BJ (cell line): ENCODE results near the gene SUPT3H. TPM values are rescaled to one million over a fixed set of nuclear protein-coding genes. Genes with fewer than 3 reads are reported as not detected.
"Not testable (repeated sequence)": the region's sequence is repeated elsewhere in the genome, so short reads cannot be mapped to it uniquely, and the experiment has no call there.

ENCODE experiments used
- CTCF ChIA-PET: fragments of 350-600 bp; formaldehyde crosslinking; extraction: SDS; loops from one replicate; lab custom pipeline; 2021; ENCODE audit warnings: antibody characterized with exemption, inconsistent platforms; lab: Yijun Ruan, JAX
- POLR2A ChIA-PET: fragments of 300-600 bp; sonication (Branson Sonifier 250); formaldehyde crosslinking; extraction: SDS; loops from one replicate; lab custom pipeline; 2021; ENCODE audit warnings: antibody characterized with exemption; lab: Charles Lee
- DNase-seq: peaks from one replicate; pipeline ENCODE4 v3.0.0-alpha.2; 2011; ENCODE audit warnings: low read depth
- H3K27me3 ChIP-seq: 2 replicates; pipeline ENCODE4 v1.6.0; 2011; ENCODE audit warnings: low read length; ENCODE audit not compliant: control insufficient read depth, insufficient read depth
- H3K36me3 ChIP-seq: 2 replicates; pipeline ENCODE4 v1.5.1; 2011; ENCODE audit warnings: low read length; ENCODE audit not compliant: control insufficient read depth, insufficient read depth
- H3K4me3 ChIP-seq: 2 replicates; pipeline ENCODE4 v1.5.1; 2011; ENCODE audit warnings: low read depth, mild to moderate bottlenecking, control low read depth, low read length
- CTCF ChIP-seq: IDR thresholded peaks from 2 replicates; pipeline ENCODE4 v1.5.1; 2011; ENCODE audit warnings: low read depth, mild to moderate bottlenecking, control low read depth, inconsistent platforms, low read length, moderate library complexity; ENCODE audit not compliant: insufficient read depth
- polyA plus RNA-seq: library from polyadenylated mRNA; depleted of rRNA; stranded (reverse); fragments of >200 nt; gene quantifications from 2 replicates; pipeline ENCODE4 v1.2.3, GENCODE V29; 2011

SUPT3H gene
- polyA plus RNA-seq, 1 experiment: 7.8 TPM

- no peak for TF ChIP-seq CTCF
- H3K27me3 ChIP-seq: no peaks in the 10 kb centered on the region
- ChIA-PET POLR2A (no interaction called here), CTCF (no interaction called here)
- no peak for DNase-seq
- H3K36me3 ChIP-seq: no peaks in the 10 kb centered on the region
- no peak overlapping the region for H3K4me3 ChIP-seq
Measured at GRCh38 chr6:45293306-45293705, 84.4 kb downstream of the SUPT3H start.

- H3K36me3 ChIP-seq: no peaks in the 10 kb centered on the region
- ChIA-PET POLR2A (no interaction called here), CTCF (no interaction called here)
- no peaks in the 10 kb centered on the region for H3K27me3 ChIP-seq
- DNase-seq: no peak
- no peak overlapping the region for H3K4me3 ChIP-seq
- TF ChIP-seq CTCF: no peak
Measured at GRCh38 chr6:45289751-45290514, 87.8 kb downstream of the SUPT3H start.

- POLR2A ChIA-PET, H3K36me3 ChIP-seq, H3K4me3 ChIP-seq, CTCF ChIA-PET, DNase-seq, H3K27me3 ChIP-seq: not testable (repeated sequence)
Measured at GRCh38 chr6:45286707-45287106, 91.0 kb downstream of the SUPT3H start.

- ChIA-PET CTCF (no interaction called here), POLR2A (no interaction called here)
- Histone ChIP-seq H3K4me3 (no peak overlapping the region), H3K36me3 (no peaks in the 10 kb centered on the region), H3K27me3 (no peaks in the 10 kb centered on the region)
- no peak for DNase-seq
- TF ChIP-seq CTCF: no peak
Measured at GRCh38 chr6:45278367-45278766, 99.4 kb downstream of the SUPT3H start.

GRCh38 chr6:45277741-45278140 lies 100.0 kb downstream of the SUPT3H start:
- H3K4me3 ChIP-seq, CTCF ChIA-PET, POLR2A ChIA-PET, H3K36me3 ChIP-seq, DNase-seq, H3K27me3 ChIP-seq: not testable (repeated sequence)

GRCh38 chr6:45275358-45275757 lies 102.4 kb downstream of the SUPT3H start:
- ChIA-PET POLR2A (no interaction called here), CTCF (no interaction called here)
- no peak for TF ChIP-seq CTCF
- H3K27me3 ChIP-seq: no peaks in the 10 kb centered on the region
- H3K36me3 ChIP-seq: no peaks in the 10 kb centered on the region
- no peak overlapping the region for H3K4me3 ChIP-seq
- no peak for DNase-seq
